Esophagus muscularis mucosa (tissue), 4 donors: ENCODE data around the gene MPPED1.

Experiments used
- CTCF ChIP-seq, 3 experiments: fragments of 200-600 bp in 2 of 3; fragments of 450-650 bp in 1 of 3; sonication (generic) in 2 of 3; IDR thresholded peaks; one replicate each; pipeline ENCODE4 v1.5.1; 2017 to 2019; ENCODE audit warnings: antibody characterized with exemption in 3 of 3, mild to moderate bottlenecking in 2 of 3, moderate library complexity in 1 of 3
- EP300 ChIP-seq: sonication (generic); formaldehyde crosslinking; IDR thresholded peaks from one replicate; pipeline ENCODE4 v1.6.1; 2017; ENCODE audit warnings: antibody characterized with exemption
- POLR2A ChIP-seq: fragments of 450-650 bp; IDR thresholded peaks from one replicate; pipeline ENCODE4 v1.6.1; 2017; ENCODE audit warnings: antibody characterized with exemption, moderate library complexity, mild to moderate bottlenecking, low read depth
- POLR2AphosphoS5 ChIP-seq, 2 donors: sonication (generic); formaldehyde crosslinking; IDR thresholded peaks; one replicate each; pipeline ENCODE4 v1.6.1; 2017; ENCODE audit warnings: antibody characterized with exemption in 2 of 2

GRCh38 chr22:43539572-43540528 lies 128.0 kb downstream of the MPPED1 start:
- no peak for TF ChIP-seq CTCF (IDR thresholded peaks at IDR 0.05)
- TF ChIP-seq POLR2A: no peak
- no peak for TF ChIP-seq EP300
- TF ChIP-seq POLR2AphosphoS5 (IDR thresholded peaks at IDR 0.05): no peak
